Measurements from ENCODE around the gene MTIF3.

DNA sequence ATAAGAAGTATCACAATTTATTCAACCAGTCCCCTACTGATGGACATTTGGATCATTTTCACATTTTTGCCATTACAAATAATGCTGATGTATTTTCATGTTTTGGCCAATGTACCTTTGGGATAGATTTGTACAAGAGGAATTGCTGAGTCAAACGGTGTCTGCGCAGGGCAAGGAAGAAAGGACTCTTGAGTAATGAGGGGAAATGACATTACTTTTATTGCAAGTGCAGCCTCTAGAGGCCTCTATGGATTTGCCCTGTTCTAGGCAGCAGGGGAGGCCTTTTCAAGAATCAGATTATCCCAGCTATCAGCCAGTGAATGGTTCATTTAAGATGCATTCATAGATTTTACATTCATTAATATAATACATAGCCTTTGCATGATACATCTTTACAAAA is 58.9 kb downstream of the MTIF3 start:
- TF ChIP-seq, protein P1, sequence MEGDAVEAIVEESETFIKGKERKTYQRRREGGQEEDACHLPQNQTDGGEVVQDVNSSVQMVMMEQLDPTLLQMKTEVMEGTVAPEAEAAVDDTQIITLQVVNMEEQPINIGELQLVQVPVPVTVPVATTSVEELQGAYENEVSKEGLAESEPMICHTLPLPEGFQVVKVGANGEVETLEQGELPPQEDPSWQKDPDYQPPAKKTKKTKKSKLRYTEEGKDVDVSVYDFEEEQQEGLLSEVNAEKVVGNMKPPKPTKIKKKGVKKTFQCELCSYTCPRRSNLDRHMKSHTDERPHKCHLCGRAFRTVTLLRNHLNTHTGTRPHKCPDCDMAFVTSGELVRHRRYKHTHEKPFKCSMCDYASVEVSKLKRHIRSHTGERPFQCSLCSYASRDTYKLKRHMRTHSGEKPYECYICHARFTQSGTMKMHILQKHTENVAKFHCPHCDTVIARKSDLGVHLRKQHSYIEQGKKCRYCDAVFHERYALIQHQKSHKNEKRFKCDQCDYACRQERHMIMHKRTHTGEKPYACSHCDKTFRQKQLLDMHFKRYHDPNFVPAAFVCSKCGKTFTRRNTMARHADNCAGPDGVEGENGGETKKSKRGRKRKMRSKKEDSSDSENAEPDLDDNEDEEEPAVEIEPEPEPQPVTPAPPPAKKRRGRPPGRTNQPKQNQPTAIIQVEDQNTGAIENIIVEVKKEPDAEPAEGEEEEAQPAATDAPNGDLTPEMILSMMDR (IDR thresholded peaks at IDR 0.05), result no peak
- TF ChIP-seq POLR2A (IDR thresholded peaks at IDR 0.05), result no peak

Measured in ovary (tissue), 3 donors.